HTERT RPE-1 (cell line): ENCODE measurements around the gene PLA2G2F.

Experiments
- in situ Hi-C: fragments of 300-500 bp; cut with MboI; formaldehyde crosslinking; loops from 4 replicates; pipeline ENCODE4 v1.14.3; 2020; ENCODE audit warnings: low sequenced_read_pairs

Gene PLA2G2F

GRCh38 chr1:20168564-20169491, 29.7 kb downstream of the PLA2G2F start:
- in situ Hi-C loops = no loop called here

GRCh38 chr1:20169932-20170331, 30.8 kb downstream of the PLA2G2F start:
- in situ Hi-C loops = no loop called here

GRCh38 chr1:20172033-20172590, 33.0 kb downstream of the PLA2G2F start:
- in situ Hi-C loops = no loop called here

DNA sequence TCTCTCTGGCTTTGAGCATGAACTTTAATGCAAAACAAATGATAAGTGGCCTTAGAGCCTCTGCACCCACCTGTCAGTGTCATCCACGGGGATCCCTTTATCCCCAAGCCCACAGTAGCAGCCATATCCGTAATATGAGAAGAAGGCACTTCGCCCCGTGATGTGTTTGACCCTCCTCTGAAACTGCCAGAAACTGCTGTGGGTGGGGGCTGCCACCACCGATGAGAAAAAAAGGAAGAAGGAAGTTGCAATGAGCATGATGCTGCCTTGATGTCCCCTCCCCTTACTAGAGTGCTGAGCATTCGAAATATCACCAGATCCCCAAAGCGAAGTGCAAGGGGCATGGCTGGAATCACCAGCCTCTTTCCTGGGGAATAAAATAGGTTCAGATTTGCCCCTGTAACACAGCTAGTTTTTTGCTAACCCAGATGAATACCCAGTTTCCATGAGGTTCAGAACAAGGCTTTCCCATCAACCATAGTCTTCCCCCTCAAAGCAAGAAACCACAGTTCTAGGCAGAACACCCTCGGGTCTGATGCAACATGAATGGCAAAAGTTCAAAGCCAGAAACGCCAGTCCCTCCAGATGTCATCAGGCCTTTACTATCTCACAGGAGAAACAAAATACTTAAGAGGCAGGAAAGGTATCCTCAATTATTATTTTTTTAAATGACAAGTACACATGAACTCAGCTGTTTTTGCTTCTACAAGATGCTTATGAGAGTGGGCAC, 36.0 kb downstream of the PLA2G2F start:
- in situ Hi-C loops = no loop called here

DNA sequence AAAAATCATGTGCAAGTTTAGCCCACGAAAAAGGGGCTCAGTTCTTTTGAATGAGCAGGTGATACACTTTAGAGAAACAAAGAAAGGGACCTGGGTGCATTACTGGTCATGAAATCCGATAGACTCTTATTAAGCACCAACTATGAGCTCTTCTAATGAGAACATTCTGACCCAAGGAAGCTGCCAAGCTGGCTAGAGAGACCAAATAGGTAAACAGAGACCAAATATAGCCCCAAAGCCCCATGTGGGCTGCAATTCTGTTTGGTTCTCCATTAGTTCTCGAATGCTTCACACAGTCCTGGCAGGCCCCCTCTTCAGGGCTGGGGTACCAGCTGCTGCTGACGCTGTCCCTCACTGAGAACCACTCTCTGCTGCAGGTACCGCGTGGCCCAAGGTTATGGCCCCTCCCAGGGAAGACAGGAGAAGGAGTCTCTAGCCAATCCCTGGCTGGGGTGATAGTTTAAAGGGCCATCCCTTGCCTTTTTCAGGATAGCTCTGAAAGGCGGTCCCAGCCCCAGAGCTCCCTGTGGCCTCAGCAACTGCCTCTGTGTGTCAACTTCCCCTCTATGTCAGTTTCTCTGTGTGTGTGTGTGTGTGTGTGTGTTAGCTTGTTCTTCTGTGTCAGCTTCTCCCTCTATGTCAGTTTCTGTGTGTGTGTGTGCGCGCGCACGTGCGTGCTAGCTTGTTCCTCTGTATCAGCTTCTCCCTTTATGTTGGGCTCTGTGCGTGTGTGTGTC, 39.7 kb downstream of the PLA2G2F start:
- in situ Hi-C loops = no loop called here

- in situ Hi-C loops = no loop called here
Observed at GRCh38 chr1:20179371-20180128, 40.4 kb downstream of the PLA2G2F start.

- in situ Hi-C loops = no loop called here
Observed at GRCh38 chr1:20180129-20180843, 41.2 kb downstream of the PLA2G2F start.

GRCh38 chr1:20180844-20181207, 41.7 kb downstream of the PLA2G2F start:
- in situ Hi-C loops = no loop called here

DNA sequence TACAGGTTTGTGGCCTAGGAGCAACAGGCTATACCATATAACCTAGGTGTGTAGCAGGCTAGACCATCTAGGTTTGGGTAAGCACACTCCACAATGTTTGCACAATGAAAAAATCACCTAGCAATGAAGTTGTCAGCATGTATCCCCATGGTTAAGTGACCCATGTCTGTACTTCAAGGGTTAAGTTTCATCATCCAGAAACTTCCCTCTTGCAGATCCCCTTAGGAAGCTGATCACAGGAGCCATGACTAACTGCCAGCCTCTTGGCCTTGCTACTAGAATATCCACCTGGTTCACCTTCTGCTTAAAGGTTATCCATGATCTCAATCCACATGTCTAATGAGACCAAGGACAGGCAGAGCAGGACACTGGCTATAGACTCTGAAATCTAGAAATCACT, 43.3 kb downstream of the PLA2G2F start:
- in situ Hi-C loops = no loop called here

DNA sequence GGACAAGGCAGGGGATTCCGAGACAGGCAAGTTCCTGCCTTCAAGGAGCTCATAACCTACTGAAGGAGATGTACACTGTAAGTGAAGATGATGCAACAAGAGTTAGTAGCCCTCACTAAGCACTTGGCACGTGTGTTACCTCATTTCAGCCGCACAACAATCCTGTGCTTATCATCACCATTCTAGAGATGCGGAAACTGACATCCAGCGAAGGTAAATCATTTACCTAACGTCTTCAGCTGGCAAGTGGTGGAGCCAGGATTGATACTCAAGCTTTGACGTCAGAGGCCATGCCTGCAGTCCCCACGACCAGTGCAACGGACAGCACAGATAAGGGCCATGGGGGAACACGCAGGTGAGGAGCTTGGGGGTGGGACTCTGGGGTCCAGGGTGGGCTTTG, 43.9 kb downstream of the PLA2G2F start:
- in situ Hi-C loops = no loop called here

GRCh38 chr1:20183616-20184271, 44.6 kb downstream of the PLA2G2F start:
- in situ Hi-C loops = no loop called here

DNA sequence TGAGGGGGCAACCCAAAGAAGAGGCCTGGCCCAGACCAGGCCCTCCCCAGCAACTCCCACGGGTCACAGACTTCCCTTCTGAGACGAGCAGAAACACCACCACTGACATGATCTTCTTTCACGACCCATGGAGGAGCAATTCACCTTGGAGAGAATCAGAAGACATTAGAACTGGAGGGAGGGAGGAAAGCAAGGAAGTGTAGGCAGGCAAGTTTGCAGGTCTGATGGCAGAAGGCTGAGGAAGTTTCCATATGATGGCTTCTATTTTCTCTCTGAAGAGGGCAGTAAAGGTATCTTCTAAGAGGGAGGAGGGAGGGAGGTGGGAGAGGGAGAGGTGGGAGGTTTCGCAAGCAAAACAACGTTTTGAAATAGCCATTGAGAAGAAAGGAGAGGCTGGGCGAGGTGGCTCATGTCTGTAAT, 45.4 kb downstream of the PLA2G2F start:
- in situ Hi-C loops = no loop called here

DNA sequence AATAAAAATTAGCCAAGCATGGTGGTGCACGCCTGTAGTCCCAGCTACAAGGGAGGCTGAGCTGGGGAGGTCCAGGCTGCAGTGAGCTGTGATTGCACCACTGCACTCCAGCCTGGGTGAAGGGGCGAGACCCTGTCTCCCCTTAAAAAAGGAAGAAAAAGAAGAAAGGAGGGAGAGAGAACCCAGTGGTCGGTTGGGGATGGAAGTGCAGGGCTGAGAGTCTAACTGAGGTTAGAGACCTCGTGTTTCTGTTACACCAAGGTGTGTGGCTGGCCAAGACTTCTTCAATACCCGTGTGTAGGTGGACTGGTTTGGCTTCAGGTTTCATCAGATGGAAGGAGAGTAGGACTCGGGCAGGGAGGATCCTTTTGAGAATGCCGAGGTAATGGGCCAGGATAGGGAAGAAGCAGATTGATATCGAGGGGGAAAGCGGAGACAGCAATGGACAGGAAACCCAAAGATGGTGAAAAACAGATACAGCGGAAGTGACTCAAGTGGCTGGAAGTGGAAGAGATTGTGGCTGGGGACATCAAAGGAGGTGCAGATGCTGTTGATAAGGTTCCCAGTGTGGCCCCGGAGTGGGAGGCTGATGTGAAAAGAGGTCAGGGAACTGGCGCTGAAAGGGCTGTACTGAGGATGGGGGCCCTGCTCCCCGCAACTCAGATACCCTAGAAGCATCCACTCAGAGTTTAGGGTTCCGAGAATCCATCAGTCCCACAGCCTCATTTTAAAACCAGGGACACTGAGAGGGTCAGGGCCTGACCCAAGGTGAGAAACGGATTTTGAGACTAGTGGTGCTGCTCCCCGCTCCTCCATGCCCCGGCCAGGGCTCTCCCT, 46.1 kb downstream of the PLA2G2F start:
- in situ Hi-C loops = no loop called here

DNA sequence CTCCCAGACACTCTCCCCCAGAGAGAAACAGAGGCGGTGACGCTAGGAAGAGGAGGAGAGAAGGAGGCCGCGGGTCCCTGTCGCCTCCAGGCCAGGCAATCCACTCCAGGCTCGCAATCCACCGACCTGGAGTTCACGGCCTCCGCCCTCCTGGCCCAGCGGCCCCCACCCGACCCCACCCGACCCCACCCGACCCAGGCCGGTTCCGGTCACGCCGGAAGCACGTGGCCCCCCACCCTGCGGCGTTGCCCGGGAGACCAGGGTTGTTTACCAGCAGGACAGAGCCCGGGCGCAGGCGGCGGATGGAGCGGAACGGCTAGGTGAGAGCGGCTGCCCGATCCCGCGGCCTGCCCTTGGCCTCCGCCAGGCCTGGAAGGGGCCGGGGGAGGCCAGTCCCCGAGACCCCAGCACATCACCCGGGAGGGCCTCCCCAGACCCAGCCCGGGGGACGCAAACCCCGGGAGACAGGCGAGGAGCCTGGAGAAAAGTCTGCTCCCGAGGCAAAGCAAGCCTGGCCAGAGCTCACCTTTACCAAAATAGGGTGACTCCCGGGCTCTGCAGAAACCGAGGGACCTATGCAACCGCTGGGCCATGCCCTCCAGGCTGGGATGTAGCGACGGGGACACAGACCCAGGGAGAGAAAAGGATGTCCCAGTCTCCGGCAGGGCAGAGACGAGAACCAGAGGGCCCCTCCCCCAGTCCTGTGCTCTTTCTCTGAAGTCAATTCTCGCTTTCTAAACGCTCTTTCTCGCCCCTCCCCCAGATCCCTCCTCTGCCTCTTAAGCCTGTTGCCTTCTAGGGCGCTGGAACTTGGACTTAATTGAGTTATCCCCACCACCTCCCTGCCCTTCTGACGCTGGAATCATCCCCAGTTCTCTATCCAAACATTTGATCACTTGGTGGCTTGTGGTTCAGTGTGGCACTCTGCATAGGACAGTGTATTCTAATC, 47.0 kb downstream of the PLA2G2F start, which contains the start of the genes PLA2G2C and UBXN10:
Gene PLA2G2C (minus strand): TSS at position 685 of the 949 bp plus-strand sequence. CDS start 9,155 bp downstream, outside the sequence.
Gene UBXN10 (plus strand): TSS at position 263 of the 949 bp plus-strand sequence. CDS start 4,466 bp downstream, outside the sequence.
- in situ Hi-C loops = no loop called here

GRCh38 chr1:20187103-20187812, 48.1 kb downstream of the PLA2G2F start:
- in situ Hi-C loops = no loop called here

DNA sequence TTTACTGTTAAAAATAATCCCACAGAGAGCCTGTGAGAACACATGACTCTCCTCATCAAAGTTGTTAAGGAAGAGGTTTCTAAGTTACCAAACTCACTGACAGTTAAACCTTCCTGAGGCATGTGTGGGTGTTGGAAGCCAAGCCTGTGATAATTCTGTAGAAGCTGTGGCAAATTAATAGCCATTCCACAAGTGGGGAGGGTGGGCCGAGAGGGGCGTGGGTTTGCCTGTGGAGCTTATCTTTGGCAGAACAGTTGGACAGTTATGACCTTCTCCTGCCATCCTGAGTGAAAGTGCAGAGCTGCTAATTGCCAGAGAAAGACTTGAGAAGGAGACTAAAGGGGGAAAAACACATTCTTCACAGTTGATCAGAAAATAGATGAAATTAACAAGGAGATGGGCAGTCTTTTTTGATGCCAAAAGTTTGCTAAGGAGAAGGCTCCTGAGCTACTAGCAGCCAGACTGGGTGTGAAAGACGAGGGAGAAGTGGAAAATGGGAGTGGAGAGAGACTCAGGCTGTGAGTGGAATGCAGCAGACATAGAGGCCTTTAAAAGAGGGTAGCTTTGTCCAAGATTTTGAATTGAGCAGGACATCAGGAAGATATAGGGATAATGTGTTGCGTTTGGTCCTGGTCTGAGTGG, 48.8 kb downstream of the PLA2G2F start:
- in situ Hi-C loops = no loop called here
